HCEC 1CT (cell line): ENCODE measurements around the gene SIDT1.

Experiments
- DNase-seq: peaks from one replicate; pipeline ENCODE4 v3.0.0-alpha.2; 2017

SIDT1 gene

GRCh38 chr3:113638910-113639309 is 106.6 kb downstream of the SIDT1 start:
- no peak for DNase-seq

GRCh38 chr3:113643583-113643982 is 111.2 kb downstream of the SIDT1 start:
- DNase-seq = no peak

GRCh38 chr3:113648524-113648923 is 116.2 kb downstream of the SIDT1 start:
- DNase-seq = no peak

GRCh38 chr3:113649174-113649845 is 117.0 kb downstream of the SIDT1 start:
- no peak for DNase-seq

- no peak for DNase-seq
Observed at GRCh38 chr3:113654310-113654709, 122.0 kb downstream of the SIDT1 start.

GRCh38 chr3:113654851-113655250 is 122.5 kb downstream of the SIDT1 start:
- DNase-seq = no peak

GRCh38 chr3:113658107-113658506 is 125.8 kb downstream of the SIDT1 start:
- DNase-seq = no peak

- DNase-seq = no peak
Observed at GRCh38 chr3:113659101-113659541, 126.8 kb downstream of the SIDT1 start.

GRCh38 chr3:113659996-113660395 is 127.6 kb downstream of the SIDT1 start:
- DNase-seq = no peak

GRCh38 chr3:113660458-113660857 is 128.1 kb downstream of the SIDT1 start:
- no peak for DNase-seq

- DNase-seq = peak; percentile 79
Observed at GRCh38 chr3:113660896-113661295, 128.5 kb downstream of the SIDT1 start.

- no peak for DNase-seq
Observed at GRCh38 chr3:113662824-113663223, 130.5 kb downstream of the SIDT1 start.

GRCh38 chr3:113663324-113663750 is 131.0 kb downstream of the SIDT1 start:
- no peak for DNase-seq

- no peak for DNase-seq
Observed at GRCh38 chr3:113663761-113664160, 131.4 kb downstream of the SIDT1 start.

- DNase-seq = no peak
Observed at GRCh38 chr3:113664523-113665094, 132.3 kb downstream of the SIDT1 start.

GRCh38 chr3:113668015-113668414 is 135.7 kb downstream of the SIDT1 start:
- peak; percentile 45 for DNase-seq

- DNase-seq = no peak
Observed at GRCh38 chr3:113673593-113673992, 141.2 kb downstream of the SIDT1 start.

GRCh38 chr3:113676261-113676660 is 143.9 kb downstream of the SIDT1 start:
- no peak for DNase-seq

GRCh38 chr3:113677737-113678136 is 145.4 kb downstream of the SIDT1 start:
- DNase-seq = no peak

GRCh38 chr3:113678773-113679172 is 146.4 kb downstream of the SIDT1 start:
- no peak for DNase-seq
